Ammon's horn (tissue), 1 donor: Measurements from ENCODE around the gene KLK1.

ENCODE experiments used
- DNase-seq: peaks from one replicate; pipeline ENCODE4 v3.0.0-alpha.2; 2016; ENCODE audit warnings: low spot score

KLK1 gene

GRCh38 chr19:50836543-50837195, 13.1 kb upstream of the KLK1 start:
- no peak for DNase-seq

- DNase-seq = peak; percentile 70
These were observed 12.4 kb upstream of the KLK1 start for GRCh38 chr19:50835785-50836542.

- DNase-seq = no peak
These were observed 11.7 kb upstream of the KLK1 start for GRCh38 chr19:50835103-50835784.

- no peak for DNase-seq
These were observed 10.2 kb upstream of the KLK1 start for GRCh38 chr19:50833802-50834167.

GRCh38 chr19:50833117-50833801, 9.7 kb upstream of the KLK1 start, which contains the start of gene KLK15:
Gene KLK15, minus strand, starts transcription at chr19:50833574. Its CDS starts 2,082 bp downstream, at chr19:50831492.
- DNase-seq = no peak

GRCh38 chr19:50832666-50833065, 9.1 kb upstream of the KLK1 start:
- DNase-seq = no peak

- no peak for DNase-seq
These were observed 7.4 kb upstream of the KLK1 start for GRCh38 chr19:50831026-50831396.

- DNase-seq = no peak
These were observed 6.9 kb upstream of the KLK1 start for GRCh38 chr19:50830266-50831025.

- DNase-seq = no peak
These were observed 6.2 kb upstream of the KLK1 start for GRCh38 chr19:50829801-50830200.

- DNase-seq = no peak
These were observed 3.9 kb upstream of the KLK1 start for GRCh38 chr19:50827476-50827875.

- no peak for DNase-seq
These were observed 3.1 kb upstream of the KLK1 start for GRCh38 chr19:50826492-50827240.

- DNase-seq = no peak
These were observed 852 bp downstream of the KLK1 start for GRCh38 chr19:50822661-50823208.

- DNase-seq = no peak
These were observed 2.0 kb downstream of the KLK1 start for GRCh38 chr19:50821622-50822021.

- no peak for DNase-seq
These were observed 2.4 kb downstream of the KLK1 start for GRCh38 chr19:50821248-50821612.

- no peak for DNase-seq
These were observed 2.9 kb downstream of the KLK1 start for GRCh38 chr19:50820549-50821247.

GRCh38 chr19:50820086-50820485, 3.5 kb downstream of the KLK1 start:
- no peak for DNase-seq

GRCh38 chr19:50819636-50820035, 4.0 kb downstream of the KLK1 start:
- DNase-seq = no peak

- DNase-seq = no peak
These were observed 4.6 kb downstream of the KLK1 start for GRCh38 chr19:50818859-50819472.

GRCh38 chr19:50817941-50818858, 5.4 kb downstream of the KLK1 start:
- no peak for DNase-seq
